ENCODE data around the gene RALGAPA2. TPM values are rescaled to one million over a fixed set of nuclear protein-coding genes. Genes with fewer than 3 reads are reported as not detected.

The RALGAPA2 gene
- total RNA-seq, 1 experiment from 2014 or later, result 26.3 TPM

GRCh38 chr20:20488388-20488787, 224.1 kb downstream of the RALGAPA2 start:
- Mint-ChIP-seq H3K27ac (ENCODE audit: unreplicated experiment) (no peak overlapping the region), H3K9me3 (ENCODE audit: low read depth, unreplicated experiment) (no peaks in the 10 kb centered on the region), H3K36me3 (ENCODE audit: insufficient read depth, unreplicated experiment) (no peaks in the 10 kb centered on the region), H3K4me3 (ENCODE audit: low read depth, unreplicated experiment) (no peak overlapping the region), H3K4me1 (ENCODE audit: low read depth, unreplicated experiment) (no peaks in the 10 kb centered on the region), H3K27me3 (ENCODE audit: unreplicated experiment) (no peaks in the 10 kb centered on the region)
- CTCF ChIA-PET, result no interaction called here
- no TSS peak for BruUV-seq (replicated peaks)
- DNase-seq, result no peak
- TF ChIP-seq CTCF (IDR thresholded peaks at IDR 0.05; ENCODE audit: unreplicated experiment), result no peak
- intact Hi-C loops (cut with micrococcal nuclease; ENCODE audit: unreplicated experiment), result no loop called here

- TF ChIP-seq CTCF (IDR thresholded peaks at IDR 0.05; ENCODE audit: unreplicated experiment), result no peak
- no peaks in the 10 kb centered on the region for H3K36me3 Mint-ChIP-seq (ENCODE audit: insufficient read depth, unreplicated experiment)
- no peaks in the 10 kb centered on the region for H3K27me3 Mint-ChIP-seq (ENCODE audit: unreplicated experiment)
- CTCF ChIA-PET, result no interaction called here
- no TSS peak for BruUV-seq (replicated peaks)
- no peaks in the 10 kb centered on the region for H3K9me3 Mint-ChIP-seq (ENCODE audit: low read depth, unreplicated experiment)
- no peak for DNase-seq
- no peak overlapping the region for H3K4me3 Mint-ChIP-seq (ENCODE audit: low read depth, unreplicated experiment)
- peaks cover 2% of the 10 kb centered on the region for H3K4me1 Mint-ChIP-seq (ENCODE audit: low read depth, unreplicated experiment)
- intact Hi-C loops (cut with micrococcal nuclease; ENCODE audit: unreplicated experiment), result no loop called here
- no peak overlapping the region for H3K27ac Mint-ChIP-seq (ENCODE audit: unreplicated experiment)
These were observed 224.6 kb downstream of the RALGAPA2 start for GRCh38 chr20:20487811-20488210.

- H3K4me1 Mint-ChIP-seq (ENCODE audit: low read depth, unreplicated experiment), result peaks cover 12% of the 10 kb centered on the region
- no peak for DNase-seq
- BruUV-seq (replicated peaks), result no TSS peak
- no peak overlapping the region for H3K4me3 Mint-ChIP-seq (ENCODE audit: low read depth, unreplicated experiment)
- CTCF ChIA-PET, result no interaction called here
- TF ChIP-seq CTCF (IDR thresholded peaks at IDR 0.05; ENCODE audit: unreplicated experiment), result no peak
- intact Hi-C loops (cut with micrococcal nuclease; ENCODE audit: unreplicated experiment), result no loop called here
- no peaks in the 10 kb centered on the region for H3K36me3 Mint-ChIP-seq (ENCODE audit: insufficient read depth, unreplicated experiment)
- H3K27ac Mint-ChIP-seq (ENCODE audit: unreplicated experiment), result no peak overlapping the region
- no peaks in the 10 kb centered on the region for H3K27me3 Mint-ChIP-seq (ENCODE audit: unreplicated experiment)
- H3K9me3 Mint-ChIP-seq (ENCODE audit: low read depth, unreplicated experiment), result no peaks in the 10 kb centered on the region
These were observed 229.1 kb downstream of the RALGAPA2 start for GRCh38 chr20:20483328-20483727.

- Mint-ChIP-seq H3K27me3 (ENCODE audit: unreplicated experiment) (no peaks in the 10 kb centered on the region), H3K9me3 (ENCODE audit: low read depth, unreplicated experiment) (no peaks in the 10 kb centered on the region), H3K4me1 (ENCODE audit: low read depth, unreplicated experiment) (peaks cover 12% of the 10 kb centered on the region), H3K36me3 (ENCODE audit: insufficient read depth, unreplicated experiment) (no peaks in the 10 kb centered on the region), H3K27ac (ENCODE audit: unreplicated experiment) (no peak overlapping the region), H3K4me3 (ENCODE audit: low read depth, unreplicated experiment) (no peak overlapping the region)
- CTCF ChIA-PET, result no interaction called here
- intact Hi-C loops (cut with micrococcal nuclease; ENCODE audit: unreplicated experiment), result no loop called here
- no peak for TF ChIP-seq CTCF (IDR thresholded peaks at IDR 0.05; ENCODE audit: unreplicated experiment)
- DNase-seq, result no peak
- no TSS peak for BruUV-seq (replicated peaks)
These were observed 230.0 kb downstream of the RALGAPA2 start for GRCh38 chr20:20482453-20482852.

GRCh38 chr20:20480689-20481088, 231.8 kb downstream of the RALGAPA2 start:
- no peaks in the 10 kb centered on the region for H3K36me3 Mint-ChIP-seq (ENCODE audit: insufficient read depth, unreplicated experiment)
- H3K27me3 Mint-ChIP-seq (ENCODE audit: unreplicated experiment), result no peaks in the 10 kb centered on the region
- H3K4me1 Mint-ChIP-seq (ENCODE audit: low read depth, unreplicated experiment), result peaks cover 12% of the 10 kb centered on the region
- BruUV-seq (replicated peaks), result no TSS peak
- intact Hi-C loops (cut with micrococcal nuclease; ENCODE audit: unreplicated experiment), result no loop called here
- no peak overlapping the region for H3K27ac Mint-ChIP-seq (ENCODE audit: unreplicated experiment)
- H3K9me3 Mint-ChIP-seq (ENCODE audit: low read depth, unreplicated experiment), result no peaks in the 10 kb centered on the region
- DNase-seq, result no peak
- no peak for TF ChIP-seq CTCF (IDR thresholded peaks at IDR 0.05; ENCODE audit: unreplicated experiment)
- CTCF ChIA-PET, result no interaction called here
- no peak overlapping the region for H3K4me3 Mint-ChIP-seq (ENCODE audit: low read depth, unreplicated experiment)

Data from Calu3 (cell line).